HG02884 (cell line): ENCODE results near the gene IL6R.
"Not testable (repeated sequence)": the region's sequence is repeated elsewhere in the genome, so short reads cannot be mapped to it uniquely, and the experiment has no call there.

Experiments
- ATAC-seq: cut with Tn5 transposase; IDR thresholded peaks from one replicate; pipeline ENCODE4 v1.9.1; 2021; ENCODE audit warnings: mild to moderate bottlenecking, moderate library complexity; ENCODE audit not compliant: unreplicated experiment

IL6R gene

GRCh38 chr1:154478639-154479038 lies 73.5 kb downstream of the IL6R start:
- no peak for ATAC-seq

GRCh38 chr1:154479764-154480421 lies 74.8 kb downstream of the IL6R start:
- no peak for ATAC-seq

- ATAC-seq, result no peak
Observed at GRCh38 chr1:154481053-154481452, 75.9 kb downstream of the IL6R start.

- ATAC-seq, result no peak
Observed at GRCh38 chr1:154483941-154484803, 79.0 kb downstream of the IL6R start.

- ATAC-seq, result no peak
Observed at GRCh38 chr1:154485106-154485505, 80.0 kb downstream of the IL6R start.

GRCh38 chr1:154485910-154486496 lies 80.9 kb downstream of the IL6R start:
- ATAC-seq, result no peak

- not testable (repeated sequence) for ATAC-seq
Observed at GRCh38 chr1:154486756-154487155, 81.6 kb downstream of the IL6R start.

GRCh38 chr1:154488922-154489321 lies 83.8 kb downstream of the IL6R start:
- no peak for ATAC-seq

GRCh38 chr1:154489695-154490274 lies 84.6 kb downstream of the IL6R start:
- no peak for ATAC-seq

GRCh38 chr1:154490317-154490716 lies 85.2 kb downstream of the IL6R start:
- ATAC-seq, result no peak

- no peak for ATAC-seq
Observed at GRCh38 chr1:154492115-154492514, 87.0 kb downstream of the IL6R start.

- no peak for ATAC-seq
Observed at GRCh38 chr1:154493276-154493675, 88.1 kb downstream of the IL6R start.

- no peak for ATAC-seq
Observed at GRCh38 chr1:154495496-154496273, 90.5 kb downstream of the IL6R start.

- ATAC-seq, result no peak
Observed at GRCh38 chr1:154496383-154496782, 91.2 kb downstream of the IL6R start.

GRCh38 chr1:154497026-154497806 lies 92.1 kb downstream of the IL6R start:
- ATAC-seq, result no peak

GRCh38 chr1:154499446-154499845 lies 94.3 kb downstream of the IL6R start:
- no peak for ATAC-seq

- ATAC-seq, result no peak
Observed at GRCh38 chr1:154500533-154500932, 95.4 kb downstream of the IL6R start.

GRCh38 chr1:154501423-154502065 lies 96.4 kb downstream of the IL6R start:
- ATAC-seq, result no peak

GRCh38 chr1:154502066-154502743 lies 97.1 kb downstream of the IL6R start, which contains the start of the genes SHE and TDRD10:
Gene SHE (minus strand): TSS chr1:154502412. CDS start chr1:154502026, 386 bp downstream.
Gene TDRD10 (plus strand): TSS chr1:154502219. CDS start chr1:154506904, 4,685 bp downstream.
- no peak for ATAC-seq
